Testis (tissue), 3 donors: ENCODE data around the gene CACNA1C. TPM values are rescaled to one million over a fixed set of nuclear protein-coding genes. Genes with fewer than 3 reads are reported as not detected.

Experiments
- DNase-seq: peaks from one replicate; pipeline ENCODE4 v3.0.0-alpha.2; 2019
- H3K27ac ChIP-seq, 2 donors: fragments of 200-600 bp; sonication (generic); one replicate each; pipeline ENCODE4 v1.5.1; 2019
- H3K27me3 ChIP-seq: fragments of 200-600 bp; sonication (generic); one replicate; pipeline ENCODE4 v1.5.1; 2019
- H3K36me3 ChIP-seq: fragments of 200-600 bp; sonication (generic); one replicate; pipeline ENCODE4 v1.5.1; 2017; ENCODE audit warnings: low read depth; ENCODE audit errors: missing control alignments
- H3K4me1 ChIP-seq: fragments of 200-600 bp; sonication (generic); one replicate; pipeline ENCODE4 v1.5.1; 2019
- H3K4me3 ChIP-seq, 2 donors: fragments of 200-600 bp; sonication (generic); one replicate each; pipeline ENCODE4 v1.5.1; 2017 to 2019
- H3K9me3 ChIP-seq: fragments of 200-600 bp; sonication (generic); one replicate; pipeline ENCODE4 v1.5.1; 2017
- CTCF ChIP-seq, 3 experiments: fragments of 450-650 bp in 2 of 3; fragments of 200-600 bp in 1 of 3; sonication (generic) in 1 of 3; IDR thresholded peaks; one replicate each; pipeline ENCODE4 v1.5.1; 2016 to 2019; ENCODE audit warnings: antibody characterized with exemption in 3 of 3, mild to moderate bottlenecking in 2 of 3, moderate library complexity in 1 of 3
- POLR2A ChIP-seq: fragments of 450-650 bp; IDR thresholded peaks from one replicate; pipeline ENCODE4 v1.6.1; 2017; ENCODE audit warnings: antibody characterized with exemption, mild to moderate bottlenecking, moderate library complexity
- WGBS, 2 donors: methylation state at CpG; one replicate each; pipeline ENCODE4 v1.1.5; 2018; 5-methylcytosine and 5-hydroxymethylcytosine counted together
- intact Hi-C: fragments of 100-400 bp; cut with DNase I; formaldehyde crosslinking; loops from one replicate; pipeline ENCODE4 v1.15.1; 2023; ENCODE audit warnings: low total_unique reads
- polyA plus RNA-seq: library from polyadenylated mRNA; stranded (reverse); fragments of 350-450 nt; fragmentation: Illumina TruSeq; extraction: RNeasy Lipid Tissue Mini Kit (QIAGEN cat#74804); gene quantifications from one replicate; pipeline ENCODE4 v1.2.3, GENCODE V29; 2014; ENCODE audit warnings: low read depth, low replicate concordance; ENCODE audit not compliant: insufficient read depth
- total RNA-seq, 2 donors: library from RNA; depleted of rRNA; stranded (reverse); fragments of >200 nt; gene quantifications; one replicate each; pipeline ENCODE4 v1.2.3, GENCODE V29; 2016

Gene CACNA1C
- total and polyA plus RNA-seq, 3 donors from 2014 or later = 20.3 to 36.8 (median 32.0) TPM

- DNase-seq = no peak
- Histone ChIP-seq H3K27me3 (no peaks in the 10 kb centered on the region), H3K9me3 (no peaks in the 10 kb centered on the region), H3K4me1 (no peaks in the 10 kb centered on the region), H3K4me3 (no peak overlapping the region), H3K27ac (no peak overlapping the region), H3K36me3 (no peaks in the 10 kb centered on the region)
- 92 to 95% methylated on average over 6 of the region's 6 CpGs for WGBS, 2 donors
- TF ChIP-seq POLR2A (no peak), CTCF (IDR thresholded peaks at IDR 0.05) (no peak)
- intact Hi-C loops = no loop called here
Measured at GRCh38 chr12:2352203-2352602, 299.4 kb downstream of the CACNA1C start.

- intact Hi-C loops = no loop called here
- 83 to 93% methylated on average over 5 to 9 of the region's 9 CpGs for WGBS, 2 donors
- Histone ChIP-seq H3K4me1 (no peaks in the 10 kb centered on the region), H3K27ac (no peak overlapping the region), H3K27me3 (no peaks in the 10 kb centered on the region), H3K36me3 (no peaks in the 10 kb centered on the region), H3K9me3 (no peaks in the 10 kb centered on the region), H3K4me3 (no peak overlapping the region)
- TF ChIP-seq CTCF (IDR thresholded peaks at IDR 0.05) (no peak), POLR2A (no peak)
- DNase-seq = no peak
Measured at GRCh38 chr12:2353281-2353680, 300.5 kb downstream of the CACNA1C start.

GRCh38 chr12:2353691-2354090, 300.9 kb downstream of the CACNA1C start:
- Histone ChIP-seq H3K4me3 (no peak overlapping the region), H3K27me3 (no peaks in the 10 kb centered on the region), H3K4me1 (no peaks in the 10 kb centered on the region), H3K36me3 (no peaks in the 10 kb centered on the region), H3K27ac (no peak overlapping the region), H3K9me3 (no peaks in the 10 kb centered on the region)
- no peak for DNase-seq
- intact Hi-C loops = no loop called here
- TF ChIP-seq CTCF (IDR thresholded peaks at IDR 0.05) (no peak), POLR2A (no peak)
- 83 to 90% methylated on average over 5 to 6 of the region's 6 CpGs for WGBS, 2 donors

GRCh38 chr12:2354151-2354991, 301.6 kb downstream of the CACNA1C start:
- WGBS, 2 donors = 62 to 68% methylated on average over 16 to 19 of the region's 19 CpGs
- no peaks in the 10 kb centered on the region for H3K27me3 ChIP-seq
- H3K27ac ChIP-seq = no peak overlapping the region
- no peaks in the 10 kb centered on the region for H3K9me3 ChIP-seq
- DNase-seq = no peak
- H3K4me1 ChIP-seq = no peaks in the 10 kb centered on the region
- intact Hi-C loops = no loop called here
- peak in 1 of 3 experiments; percentile 2 for TF ChIP-seq CTCF (IDR thresholded peaks at IDR 0.05)
- TF ChIP-seq POLR2A = no peak
- no peak overlapping the region for H3K4me3 ChIP-seq
- H3K36me3 ChIP-seq = no peaks in the 10 kb centered on the region

GRCh38 chr12:2355198-2355597, 302.4 kb downstream of the CACNA1C start:
- TF ChIP-seq CTCF (IDR thresholded peaks at IDR 0.05) = no peak
- TF ChIP-seq POLR2A = no peak
- intact Hi-C loops = no loop called here
- 85 to 88% methylated on average over 3 of the region's 3 CpGs for whole genome bisulfite sequencing, 2 donors
- Histone ChIP-seq H3K4me1 (no peaks in the 10 kb centered on the region), H3K36me3 (no peaks in the 10 kb centered on the region), H3K4me3 (no peak overlapping the region), H3K9me3 (no peaks in the 10 kb centered on the region), H3K27me3 (no peaks in the 10 kb centered on the region), H3K27ac (no peak overlapping the region)
- no peak for DNase-seq
